Suprapubic skin (tissue), 4 donors: ENCODE data around the gene LRRC4.

Experiments
- EP300 ChIP-seq: sonication (generic); formaldehyde crosslinking; IDR thresholded peaks from one replicate; pipeline ENCODE4 v1.6.1; 2017; ENCODE audit warnings: antibody characterized with exemption
- POLR2A ChIP-seq, 2 donors: fragments of 450-650 bp; IDR thresholded peaks; one replicate each; pipeline ENCODE4 v1.6.1; 2017; ENCODE audit warnings: antibody characterized with exemption in 2 of 2, mild to moderate bottlenecking in 2 of 2, moderate library complexity in 2 of 2
- POLR2AphosphoS5 ChIP-seq, 3 donors: sonication (generic); formaldehyde crosslinking; IDR thresholded peaks; one replicate each; pipeline ENCODE4 v1.6.1; 2017; ENCODE audit warnings: antibody characterized with exemption in 3 of 3
- TF ChIP-seq, protein P1 (sequence below), 2 donors: fragments of 200-600 bp in 1 of 2; fragments of 450-650 bp in 1 of 2; sonication (generic) in 1 of 2; IDR thresholded peaks; one replicate each; pipeline ENCODE4 v1.5.1; 2016 to 2019; ENCODE audit warnings: antibody characterized with exemption in 2 of 2, mild to moderate bottlenecking in 1 of 2, moderate library complexity in 1 of 2

DNA sequence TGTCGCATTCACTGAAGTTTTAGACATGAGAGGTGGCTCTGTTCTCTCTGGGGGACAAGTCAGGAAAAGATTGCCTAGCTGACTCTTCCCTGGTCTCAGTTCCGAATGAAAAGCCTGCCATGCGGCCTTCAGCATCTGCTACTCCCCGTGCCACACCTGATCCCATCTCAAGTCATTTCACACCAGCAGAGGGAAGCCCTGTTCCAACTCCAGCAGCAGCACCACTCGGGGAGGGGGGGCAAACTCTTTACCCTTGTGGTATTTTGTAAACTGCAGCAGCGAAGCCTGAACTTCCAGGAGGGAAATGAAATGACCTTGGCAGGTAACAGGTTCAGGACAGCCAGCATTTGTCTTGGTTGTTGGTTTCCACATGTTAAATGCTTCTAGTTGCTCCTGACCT, 13.8 kb downstream of the LRRC4 start:
- TF ChIP-seq, protein P1, sequence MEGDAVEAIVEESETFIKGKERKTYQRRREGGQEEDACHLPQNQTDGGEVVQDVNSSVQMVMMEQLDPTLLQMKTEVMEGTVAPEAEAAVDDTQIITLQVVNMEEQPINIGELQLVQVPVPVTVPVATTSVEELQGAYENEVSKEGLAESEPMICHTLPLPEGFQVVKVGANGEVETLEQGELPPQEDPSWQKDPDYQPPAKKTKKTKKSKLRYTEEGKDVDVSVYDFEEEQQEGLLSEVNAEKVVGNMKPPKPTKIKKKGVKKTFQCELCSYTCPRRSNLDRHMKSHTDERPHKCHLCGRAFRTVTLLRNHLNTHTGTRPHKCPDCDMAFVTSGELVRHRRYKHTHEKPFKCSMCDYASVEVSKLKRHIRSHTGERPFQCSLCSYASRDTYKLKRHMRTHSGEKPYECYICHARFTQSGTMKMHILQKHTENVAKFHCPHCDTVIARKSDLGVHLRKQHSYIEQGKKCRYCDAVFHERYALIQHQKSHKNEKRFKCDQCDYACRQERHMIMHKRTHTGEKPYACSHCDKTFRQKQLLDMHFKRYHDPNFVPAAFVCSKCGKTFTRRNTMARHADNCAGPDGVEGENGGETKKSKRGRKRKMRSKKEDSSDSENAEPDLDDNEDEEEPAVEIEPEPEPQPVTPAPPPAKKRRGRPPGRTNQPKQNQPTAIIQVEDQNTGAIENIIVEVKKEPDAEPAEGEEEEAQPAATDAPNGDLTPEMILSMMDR (IDR thresholded peaks at IDR 0.05): no peak
- TF ChIP-seq EP300 (no peak), POLR2A (IDR thresholded peaks at IDR 0.05) (no peak), POLR2AphosphoS5 (IDR thresholded peaks at IDR 0.05) (no peak)
